Keratinocyte (primary cell): ENCODE data around the gene MYBPC2. TPM values are rescaled to one million over a fixed set of nuclear protein-coding genes. Genes with fewer than 3 reads are reported as not detected.

Experiments
- DNase-seq: peaks from one replicate; pipeline ENCODE4 v3.0.0-alpha.2; 2011; ENCODE audit warnings: low read depth, missing footprints, low spot score
- FAIRE-seq: peaks from 2 replicates; lab custom pipeline; 2011; peaks lifted over from hg19 to GRCh38; lab: Jason Lieb, UNC
- H2AFZ ChIP-seq: 2 replicates; pipeline ENCODE4 v1.6.0; 2012; ENCODE audit warnings: low read length, control low read depth, inconsistent platforms; ENCODE audit not compliant: control insufficient read depth
- H3K27ac ChIP-seq: 2 replicates; pipeline ENCODE4 v1.5.1; 2011; ENCODE audit warnings: low read length; ENCODE audit not compliant: control insufficient read depth, insufficient read depth
- H3K27me3 ChIP-seq: 3 replicates; pipeline ENCODE4 v1.6.0; 2011; ENCODE audit warnings: low read length; ENCODE audit not compliant: control insufficient read depth, insufficient read depth; ENCODE audit errors: extremely low read depth
- H3K36me3 ChIP-seq, 2 experiments: 2 replicates in 1 of 2; 3 replicates in 1 of 2; pipeline ENCODE4 v1.5.1; 2011; ENCODE audit warnings: low read length in 2 of 2, mild to moderate bottlenecking in 1 of 2; ENCODE audit not compliant: control insufficient read depth in 2 of 2, insufficient read depth in 2 of 2; ENCODE audit errors: extremely low read depth in 1 of 2
- H3K4me1 ChIP-seq: 3 replicates; pipeline ENCODE4 v1.5.1; 2011; ENCODE audit warnings: low read length; ENCODE audit not compliant: control insufficient read depth, insufficient read depth; ENCODE audit errors: extremely low read depth
- H3K4me2 ChIP-seq: 3 replicates; pipeline ENCODE4 v1.6.0; 2011; ENCODE audit warnings: low read depth, low read length; ENCODE audit not compliant: control insufficient read depth, insufficient read depth; ENCODE audit errors: extremely low read depth
- H3K4me3 ChIP-seq, 3 experiments: fragments of 200-600 bp in 1 of 3; sonication (generic) in 1 of 3; 2 replicates in 2 of 3; 3 replicates in 1 of 3; pipeline ENCODE4 v1.5.1; 2011 to 2016; ENCODE audit warnings: low read length in 3 of 3, mild to moderate bottlenecking in 3 of 3, control low read depth in 2 of 3, inconsistent platforms in 1 of 3, low read depth in 1 of 3, mixed read lengths in 1 of 3, mixed run types in 1 of 3, moderate library complexity in 1 of 3; ENCODE audit not compliant: control insufficient read depth in 2 of 3, insufficient read depth in 2 of 3; ENCODE audit errors: extremely low read depth in 1 of 3
- H3K79me2 ChIP-seq: 2 replicates; pipeline ENCODE4 v1.6.0; 2012; ENCODE audit warnings: low read length; ENCODE audit not compliant: control insufficient read depth, insufficient read depth
- H3K9ac ChIP-seq: 3 replicates; pipeline ENCODE4 v1.6.0; 2011; ENCODE audit warnings: low read length; ENCODE audit not compliant: control insufficient read depth, insufficient read depth; ENCODE audit errors: extremely low read depth
- H3K9me1 ChIP-seq: 3 replicates; pipeline ENCODE4 v1.6.0; 2011; ENCODE audit warnings: low read length; ENCODE audit not compliant: control insufficient read depth, insufficient read depth; ENCODE audit errors: extremely low read depth
- H3K9me3 ChIP-seq: 2 replicates; pipeline ENCODE4 v1.5.1; 2012; ENCODE audit warnings: low read depth, low read length; ENCODE audit not compliant: control insufficient read depth
- H4K20me1 ChIP-seq: 3 replicates; pipeline ENCODE4 v1.6.0; 2011; ENCODE audit warnings: low read length; ENCODE audit not compliant: control insufficient read depth, insufficient read depth; ENCODE audit errors: extremely low read depth
- CTCF ChIP-seq, 3 experiments: IDR thresholded peaks in 1 of 3; conservative IDR thresholded peaks in 1 of 3; optimal IDR thresholded peaks in 1 of 3; 2 replicates in 2 of 3; 3 replicates in 1 of 3; pipeline versions ENCODE3 to v1.5.1; 2011; ENCODE audit warnings: low read length in 3 of 3, mild to moderate bottlenecking in 3 of 3, moderate library complexity in 2 of 3, control low read depth in 1 of 3, inconsistent platforms in 1 of 3; ENCODE audit not compliant: insufficient read depth in 2 of 3; ENCODE audit errors: extremely low read depth in 1 of 3
- EZH2 ChIP-seq: IDR thresholded peaks from one replicate; pipeline ENCODE4 v1.6.1; 2012; ENCODE audit warnings: inconsistent platforms, mild to moderate bottlenecking, low read length, moderate library complexity
- dilution Hi-C: fragments of 300-500 bp; cut with MboI; formaldehyde crosslinking; loops from one replicate; pipeline ENCODE4 v1.7.0; 2020; ENCODE audit warnings: low sequenced_read_pairs; ENCODE audit not compliant: extremely low pct_ligation_motif_present
- polyA plus RNA-seq, 5 experiments: library from polyadenylated mRNA; depleted of rRNA in 3 of 5; stranded (reverse) in 3 of 5; stranded (forward) in 1 of 5; unstranded in 1 of 5; fragments of >200 nt; gene quantifications; 1 replicate in 1 of 5; 2 replicates in 3 of 5; 3 replicates in 1 of 5; pipeline versions ENCODE4 v1.2.1 to v1.2.3, GENCODE V29; 2011 to 2012; ENCODE audit warnings: missing spikeins in 2 of 5, low read depth in 1 of 5, low replicate concordance in 1 of 5

MYBPC2 gene
- polyA plus RNA-seq, 1 donor (not counting 4 experiments of a cell fraction or from before 2014, with no cell fraction given), result not detected

GRCh38 chr19:50462970-50463369, 30.3 kb downstream of the MYBPC2 start:
- no peak overlapping the region for H3K4me2 ChIP-seq
- no peak overlapping the region for H3K4me3 ChIP-seq
- H3K36me3 ChIP-seq, result no peaks in the 10 kb centered on the region
- H3K27ac ChIP-seq, result no peak overlapping the region
- H3K9me1 ChIP-seq, result no peaks in the 10 kb centered on the region
- dilution Hi-C loops, result no loop called here
- no peaks in the 10 kb centered on the region for H3K9me3 ChIP-seq
- no peak overlapping the region for H2AFZ ChIP-seq
- no peak for TF ChIP-seq EZH2
- no peak for TF ChIP-seq CTCF (optimal IDR thresholded peaks at IDR 0.05 in 1 of 3, IDR thresholded peaks at IDR 0.05 in 1 of 3, conservative IDR thresholded peaks at IDR 0.05 in 1 of 3; ENCODE audit: extremely low read depth in 1 of 3, insufficient read depth in 2 of 3, low read length in 3 of 3)
- no peaks in the 10 kb centered on the region for H3K4me1 ChIP-seq
- no peak for FAIRE-seq
- no peaks in the 10 kb centered on the region for H3K79me2 ChIP-seq
- DNase-seq, result no peak
- no peaks in the 10 kb centered on the region for H4K20me1 ChIP-seq
- peaks cover 11% of the 10 kb centered on the region for H3K27me3 ChIP-seq
- H3K9ac ChIP-seq, result no peak overlapping the region

DNA sequence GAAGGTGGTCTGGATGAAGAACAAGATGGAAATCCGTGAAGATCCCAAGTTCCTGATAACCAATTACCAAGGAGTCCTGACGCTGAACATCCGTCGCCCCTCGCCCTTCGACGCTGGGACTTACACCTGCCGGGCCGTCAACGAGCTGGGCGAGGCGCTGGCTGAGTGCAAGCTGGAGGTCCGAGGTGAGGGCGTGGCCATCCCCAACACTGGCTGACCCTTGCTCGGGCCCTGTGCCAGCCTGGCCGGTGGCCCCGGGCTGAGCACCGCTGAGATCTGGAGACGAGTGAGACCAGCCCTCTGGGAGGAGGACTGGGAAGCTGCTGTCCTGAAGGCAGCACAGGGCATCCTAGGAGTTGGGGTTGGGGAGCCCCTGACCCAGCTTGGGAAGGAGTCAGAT, 31.7 kb downstream of the MYBPC2 start:
- no peak overlapping the region for H2AFZ ChIP-seq

More for the DNA sequence above, 31.7 kb downstream of the MYBPC2 start:
- FAIRE-seq (no peak), DNase-seq (no peak)
- Histone ChIP-seq H3K9me3 (no peaks in the 10 kb centered on the region), H3K4me3 (no peak overlapping the region), H4K20me1 (no peaks in the 10 kb centered on the region), H3K27ac (no peak overlapping the region), H3K27me3 (peaks cover 11% of the 10 kb centered on the region), H3K4me1 (no peaks in the 10 kb centered on the region), H3K4me2 (no peak overlapping the region), H3K9ac (no peak overlapping the region), H3K79me2 (no peaks in the 10 kb centered on the region), H3K9me1 (no peaks in the 10 kb centered on the region), H3K36me3 (no peaks in the 10 kb centered on the region)
- dilution Hi-C loops, result no loop called here
- TF ChIP-seq EZH2 (no peak), CTCF (optimal IDR thresholded peaks at IDR 0.05 in 1 of 3, IDR thresholded peaks at IDR 0.05 in 1 of 3, conservative IDR thresholded peaks at IDR 0.05 in 1 of 3; ENCODE audit: extremely low read depth in 1 of 3, insufficient read depth in 2 of 3, low read length in 3 of 3) (no peak)
